Right lobe of liver (tissue), 6 donors: ENCODE results near the gene FKBP5. TPM values are rescaled to one million over a fixed set of nuclear protein-coding genes. Genes with fewer than 3 reads are reported as not detected.

Source experiments
- ATAC-seq, 4 donors: fragments of 200-7000 bp; cut with Tn5 transposase; one replicate each; pipeline ENCODE4 v1.9.1; 2020; ENCODE audit warnings: mild to moderate bottlenecking in 4 of 4, moderate library complexity in 4 of 4
- DNase-seq, 3 donors: peaks; one replicate each; pipeline ENCODE4 v3.0.0-alpha.2; 2020
- H3K27ac ChIP-seq, 3 donors: fragments of 200-600 bp; one replicate each; pipeline ENCODE4 v1.8.0; 2022
- H3K27me3 ChIP-seq, 2 donors: fragments of 200-600 bp; one replicate each; pipeline ENCODE4 v1.8.0; 2022
- H3K36me3 ChIP-seq, 4 donors: fragments of 200-600 bp; sonication (generic) in 1 of 4; one replicate each; pipeline versions ENCODE4 v1.5.1 to v1.8.0; 2017 to 2022; ENCODE audit warnings: control low read depth in 1 of 4
- H3K4me1 ChIP-seq, 4 donors: fragments of 200-600 bp; sonication (generic) in 1 of 4; one replicate each; pipeline versions ENCODE4 v1.5.1 to v1.8.0; 2017 to 2022; ENCODE audit warnings: control low read depth in 1 of 4
- H3K4me3 ChIP-seq, 3 donors: fragments of 200-600 bp; one replicate each; pipeline ENCODE4 v1.8.0; 2022
- H3K9me3 ChIP-seq, 4 donors: fragments of 200-600 bp; sonication (generic) in 1 of 4; one replicate each; pipeline versions ENCODE4 v1.5.1 to v1.8.0; 2017 to 2022; ENCODE audit warnings: control low read depth in 1 of 4
- POLR2A ChIP-seq: fragments of 450-650 bp; IDR thresholded peaks from one replicate; pipeline ENCODE4 v1.6.1; 2017; ENCODE audit warnings: antibody characterized with exemption, mild to moderate bottlenecking
- WGBS: methylation state at CpG from one replicate; pipeline ENCODE4 v1.1.6; 2018; ENCODE audit warnings: low coverage, low lambda C conversion rate; ENCODE audit not compliant: insufficient coverage; ENCODE audit errors: missing lambda C conversion rate; 5-methylcytosine and 5-hydroxymethylcytosine counted together
- intact Hi-C, 2 donors: fragments of 100-400 bp; cut with DNase I; formaldehyde crosslinking; loops; one replicate each; pipeline versions ENCODE4 v1.11.2 to v1.14.1; 2022
- total RNA-seq, 6 experiments: library from RNA; depleted of rRNA in 2 of 6; stranded (reverse); fragments of >200 nt in 2 of 6; fragmentation: NEBNext Ultra II Directional in 3 of 6; extraction: Animal tissue kit (Norgen Biotek cat#: 25700) in 3 of 6; gene quantifications; one replicate each; pipeline versions ENCODE4 v1.1.0 to v1.2.4, GENCODE V29; 2016 to 2023
- TF ChIP-seq, protein P1 (sequence below), 4 donors: fragments of 200-600 bp in 3 of 4; fragments of 450-650 bp in 1 of 4; IDR thresholded peaks; one replicate each; pipeline versions ENCODE4 v1.5.1 to v1.8.0; 2016 to 2022; ENCODE audit warnings: antibody characterized with exemption in 4 of 4, mild to moderate bottlenecking in 2 of 4
- donor health status: DM: no; HTN: yes; CAD: no.
- donor health status: DM: no; HTN: no; CAD: no.
- donor health status: DM: no; HTN: no; CAD: no.
- donor health status: DM: no; HTN: yes; CAD: no.
- donor health status: DM: no; HTN: yes; CAD: no.

FKBP5 gene
- total RNA-seq, 6 experiments from 2014 or later = 36.1 to 387 (median 111) TPM

GRCh38 chr6:35607517-35608233 lies 81.0 kb downstream of the FKBP5 start:
- TF ChIP-seq POLR2A = no peak
- TF ChIP-seq, protein P1, sequence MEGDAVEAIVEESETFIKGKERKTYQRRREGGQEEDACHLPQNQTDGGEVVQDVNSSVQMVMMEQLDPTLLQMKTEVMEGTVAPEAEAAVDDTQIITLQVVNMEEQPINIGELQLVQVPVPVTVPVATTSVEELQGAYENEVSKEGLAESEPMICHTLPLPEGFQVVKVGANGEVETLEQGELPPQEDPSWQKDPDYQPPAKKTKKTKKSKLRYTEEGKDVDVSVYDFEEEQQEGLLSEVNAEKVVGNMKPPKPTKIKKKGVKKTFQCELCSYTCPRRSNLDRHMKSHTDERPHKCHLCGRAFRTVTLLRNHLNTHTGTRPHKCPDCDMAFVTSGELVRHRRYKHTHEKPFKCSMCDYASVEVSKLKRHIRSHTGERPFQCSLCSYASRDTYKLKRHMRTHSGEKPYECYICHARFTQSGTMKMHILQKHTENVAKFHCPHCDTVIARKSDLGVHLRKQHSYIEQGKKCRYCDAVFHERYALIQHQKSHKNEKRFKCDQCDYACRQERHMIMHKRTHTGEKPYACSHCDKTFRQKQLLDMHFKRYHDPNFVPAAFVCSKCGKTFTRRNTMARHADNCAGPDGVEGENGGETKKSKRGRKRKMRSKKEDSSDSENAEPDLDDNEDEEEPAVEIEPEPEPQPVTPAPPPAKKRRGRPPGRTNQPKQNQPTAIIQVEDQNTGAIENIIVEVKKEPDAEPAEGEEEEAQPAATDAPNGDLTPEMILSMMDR (IDR thresholded peaks at IDR 0.05) = no peak
- Histone ChIP-seq H3K4me1 (peaks cover 0 to 22% (median 9%) of the 10 kb centered on the region in 4 donors), H3K9me3 (no peaks in the 10 kb centered on the region), H3K4me3 (no peak overlapping the region), H3K27me3 (no peaks in the 10 kb centered on the region), H3K36me3 (peaks cover 0 to 44% (median 20%) of the 10 kb centered on the region in 4 donors), H3K27ac (no peak overlapping the region)
- ATAC-seq (no peak), DNase-seq (no peak)
- intact Hi-C loops = no loop called here
- 76% methylated on average over 6 of the region's 13 CpGs for WGBS

DNA sequence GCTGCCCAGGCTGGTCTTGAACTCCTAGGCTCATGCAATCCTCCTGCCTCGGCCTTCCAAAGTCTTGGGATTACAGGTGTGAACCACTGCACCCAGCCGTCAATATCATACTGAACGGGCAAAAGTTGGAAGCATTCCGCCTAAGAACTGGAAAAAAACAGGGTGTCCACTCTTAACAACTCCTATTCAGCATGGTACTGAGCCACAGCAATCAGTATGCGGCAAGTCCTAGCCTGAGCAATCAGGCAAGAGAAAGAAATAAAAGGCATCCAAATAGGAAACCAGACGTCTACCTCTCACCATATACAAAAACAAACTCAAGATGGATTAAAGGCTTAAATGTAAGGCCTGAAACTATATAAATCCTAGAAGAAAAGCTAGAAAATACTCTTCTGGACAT lies 83.1 kb downstream of the FKBP5 start:
- WGBS = 91% methylated on average over 6 of the region's 6 CpGs
- TF ChIP-seq POLR2A = no peak
- TF ChIP-seq, protein P1 (IDR thresholded peaks at IDR 0.05) = no peak
- Histone ChIP-seq H3K4me3 (no peak overlapping the region), H3K9me3 (no peaks in the 10 kb centered on the region), H3K27me3 (no peaks in the 10 kb centered on the region), H3K27ac (no peak overlapping the region), H3K4me1 (peaks cover 0 to 37% (median 22%) of the 10 kb centered on the region in 4 donors), H3K36me3 (peaks cover 0 to 35% (median 9%) of the 10 kb centered on the region in 4 donors)
- no peak for ATAC-seq
- DNase-seq = no peak
- intact Hi-C loops = no loop called here

DNA sequence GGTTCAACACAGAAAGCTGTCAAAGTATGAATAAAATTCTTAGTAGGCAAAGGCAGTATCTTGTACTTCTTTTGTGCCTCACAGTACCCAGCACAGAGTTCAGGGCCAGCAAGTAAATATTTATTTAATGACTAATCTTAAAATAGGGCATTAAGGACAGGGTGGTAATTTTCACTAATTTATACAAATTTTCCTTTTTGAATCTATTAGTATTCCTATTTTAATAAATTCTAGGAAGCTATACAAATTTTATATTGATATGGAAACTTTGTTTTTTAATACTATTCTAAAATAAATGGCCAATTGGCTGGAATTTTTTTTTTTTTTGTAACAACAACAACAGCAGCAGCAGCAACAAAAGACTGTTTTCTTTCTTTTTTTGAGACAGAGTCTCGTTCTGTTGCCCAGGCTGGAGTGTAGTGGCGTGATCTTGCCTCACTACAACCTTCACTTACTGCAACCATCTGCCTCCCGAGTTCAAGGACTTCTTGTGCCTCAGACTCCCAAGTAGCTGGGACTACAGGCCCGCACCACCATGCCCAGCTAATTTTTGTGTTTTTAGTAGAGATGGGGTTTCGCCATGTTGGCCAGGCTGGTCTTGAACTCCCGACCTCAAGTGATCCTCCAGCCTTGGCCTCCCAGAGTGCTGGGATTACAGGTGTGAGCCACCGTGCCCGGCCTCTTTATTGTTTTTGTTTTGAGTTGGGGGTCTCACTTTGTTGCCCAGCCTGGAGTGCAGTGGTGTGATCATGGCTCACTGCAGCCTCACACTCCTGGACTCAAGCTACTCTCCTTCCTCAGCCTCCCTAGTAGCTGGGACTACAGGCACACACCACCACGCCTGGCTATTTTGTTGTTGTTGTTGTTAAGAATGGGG lies 85.2 kb downstream of the FKBP5 start:
- peak; percentile 60 to 77 (median 72) for ATAC-seq

More for the DNA sequence above, 85.2 kb downstream of the FKBP5 start:
- no peaks in the 10 kb centered on the region for H3K27me3 ChIP-seq
- 36% methylated on average over 4 of the region's 9 CpGs for WGBS
- no peak overlapping the region for H3K4me3 ChIP-seq
- peak overlapping the region; percentile 64 to 90 (median 89) for H3K27ac ChIP-seq
- no peaks in the 10 kb centered on the region for H3K9me3 ChIP-seq
- no peak for DNase-seq
- no peak for TF ChIP-seq POLR2A
- TF ChIP-seq, protein P1 (IDR thresholded peaks at IDR 0.05) = no peak
- peaks cover 0 to 17% (median 4%) of the 10 kb centered on the region in 4 donors for H3K36me3 ChIP-seq
- peaks cover 0 to 45% (median 22%) of the 10 kb centered on the region in 4 donors for H3K4me1 ChIP-seq
- intact Hi-C loops = no loop called here
